MM.1S (cell line): ENCODE measurements around the gene OR2T11.
A peak's percentile ranks its signal among the peaks of the same experiment; 100 is the strongest.

Experiments
- DNase-seq: peaks from one replicate; pipeline ENCODE4 v3.0.0-alpha.2; 2015
- H2AFZ ChIP-seq: fragments of 300-600 bp; sonication (generic); 2 replicates; pipeline ENCODE4 v1.6.0; 2016; ENCODE audit warnings: antibody characterized with exemption, low read length
- H3F3A ChIP-seq: fragments of 300-600 bp; sonication (generic); 2 replicates; pipeline ENCODE4 v1.6.1; 2016; ENCODE audit warnings: mild to moderate bottlenecking, antibody characterized with exemption, low read length, moderate library complexity, mixed read lengths; ENCODE audit not compliant: insufficient read depth
- H3K27ac ChIP-seq: fragments of 300-600 bp; sonication (generic); 2 replicates; pipeline ENCODE4 v1.5.1; 2016; ENCODE audit warnings: mild to moderate bottlenecking, low read length
- H3K27me3 ChIP-seq: fragments of 300-600 bp; sonication (generic); replicated peaks from 2 replicates; pipeline ENCODE4 v1.6.0; 2016; ENCODE audit warnings: low read length; ENCODE audit not compliant: insufficient read depth
- H3K36me3 ChIP-seq: fragments of 300-600 bp; sonication (generic); replicated peaks from 2 replicates; pipeline ENCODE4 v1.6.1; 2016; ENCODE audit warnings: mild to moderate bottlenecking, low read length, mixed read lengths; ENCODE audit not compliant: insufficient read depth
- H3K4me1 ChIP-seq: fragments of 300-600 bp; sonication (generic); 2 replicates; pipeline ENCODE4 v1.6.1; 2016; ENCODE audit warnings: low read length, mixed read lengths
- H3K4me2 ChIP-seq: fragments of 300-600 bp; sonication (generic); 2 replicates; pipeline ENCODE4 v1.6.0; 2016; ENCODE audit warnings: low read depth, low read length
- H3K4me3 ChIP-seq: fragments of 300-600 bp; sonication (generic); 2 replicates; pipeline ENCODE4 v1.5.1; 2016; ENCODE audit warnings: low read length, mixed read lengths
- H3K79me2 ChIP-seq: fragments of 300-600 bp; sonication (generic); 2 replicates; pipeline ENCODE4 v1.6.1; 2016; ENCODE audit warnings: mixed run types, low read length, mixed read lengths
- H3K9ac ChIP-seq: fragments of 300-600 bp; sonication (generic); 2 replicates; pipeline ENCODE4 v1.6.1; 2016; ENCODE audit warnings: low read length, mixed read lengths
- H3K9me2 ChIP-seq: fragments of 300-600 bp; sonication (generic); replicated peaks from 2 replicates; pipeline ENCODE4 v1.6.1; 2016; ENCODE audit warnings: mild to moderate bottlenecking, low read length, mixed read lengths; ENCODE audit not compliant: insufficient read depth
- H3K9me3 ChIP-seq: fragments of 300-600 bp; sonication (generic); replicated peaks from 2 replicates; pipeline ENCODE4 v1.6.1; 2016; ENCODE audit warnings: mild to moderate bottlenecking, low read length, mixed read lengths; ENCODE audit not compliant: insufficient read depth
- H4K20me1 ChIP-seq: fragments of 300-600 bp; sonication (generic); 2 replicates; pipeline ENCODE4 v1.6.1; 2016; ENCODE audit warnings: mild to moderate bottlenecking, low read length, moderate library complexity, mixed read lengths; ENCODE audit not compliant: insufficient read depth
- CTCF ChIP-seq: fragments of 300-600 bp; sonication (generic); IDR thresholded peaks from 2 replicates; pipeline ENCODE4 v1.5.1; 2016; ENCODE audit warnings: antibody characterized with exemption, low read length, mixed read lengths
- EZH2 ChIP-seq: fragments of 300-600 bp; sonication (generic); optimal IDR thresholded peaks from 2 replicates; pipeline ENCODE3; 2017; ENCODE audit warnings: low read depth, mild to moderate bottlenecking, antibody characterized with exemption, low read length, mixed read lengths
- EZH2phosphoT487 ChIP-seq: fragments of 300-600 bp; sonication (generic); IDR thresholded peaks from 2 replicates; pipeline ENCODE4 v1.6.1; 2018; ENCODE audit warnings: antibody characterized with exemption, low read length

OR2T11 gene

GRCh38 chr1:248613742-248614141 lies 21.1 kb downstream of the OR2T11 start:
- Histone ChIP-seq H3K36me3 (no peaks in the 10 kb centered on the region), H3K27me3 (no peaks in the 10 kb centered on the region), H3K4me3 (no peak overlapping the region), H3K4me1 (peaks cover 8% of the 10 kb centered on the region; the same call in 1 of the 2 replicates), H4K20me1 (no peaks in the 10 kb centered on the region), H2AFZ (no peak overlapping the region), H3K79me2 (no peaks in the 10 kb centered on the region), H3K9me2 (no peaks in the 10 kb centered on the region), H3K9me3 (no peaks in the 10 kb centered on the region), H3K27ac (no peak overlapping the region), H3K9ac (no peak overlapping the region), H3F3A (no peaks in the 10 kb centered on the region), H3K4me2 (peak overlapping the region; percentile 13; the same call in 1 of the 2 replicates)
- TF ChIP-seq EZH2phosphoT487 = no peak
- no peak for TF ChIP-seq CTCF
- no peak for TF ChIP-seq EZH2
- DNase-seq = peak; percentile 51

- Histone ChIP-seq H3K9ac (no peak overlapping the region), H3K9me2 (no peaks in the 10 kb centered on the region), H3K9me3 (no peaks in the 10 kb centered on the region), H3K4me3 (no peak overlapping the region), H3K27me3 (no peaks in the 10 kb centered on the region), H3K27ac (no peak overlapping the region), H3K4me2 (no peak overlapping the region), H3F3A (no peaks in the 10 kb centered on the region), H3K79me2 (no peaks in the 10 kb centered on the region), H4K20me1 (no peaks in the 10 kb centered on the region), H3K4me1 (peaks cover 8% of the 10 kb centered on the region; the same call in 1 of the 2 replicates), H2AFZ (no peak overlapping the region), H3K36me3 (no peaks in the 10 kb centered on the region)
- DNase-seq = no peak
- TF ChIP-seq CTCF (no peak), EZH2phosphoT487 (no peak), EZH2 (no peak)
Observed at GRCh38 chr1:248611883-248612414, 22.9 kb downstream of the OR2T11 start.

- H3K9ac ChIP-seq = no peak overlapping the region
- TF ChIP-seq EZH2phosphoT487 (no peak), CTCF (no peak), EZH2 (no peak)
- H3F3A ChIP-seq = no peaks in the 10 kb centered on the region
- H3K9me3 ChIP-seq = no peaks in the 10 kb centered on the region
- DNase-seq = no peak
- no peaks in the 10 kb centered on the region for H3K27me3 ChIP-seq
- no peak overlapping the region for H3K4me3 ChIP-seq
- H3K27ac ChIP-seq = no peak overlapping the region
- no peaks in the 10 kb centered on the region for H3K9me2 ChIP-seq
- H3K79me2 ChIP-seq = no peaks in the 10 kb centered on the region
- H3K4me1 ChIP-seq = peaks cover 8% of the 10 kb centered on the region; the same call in 1 of the 2 replicates
- no peaks in the 10 kb centered on the region for H3K36me3 ChIP-seq
- no peak overlapping the region for H3K4me2 ChIP-seq
- no peak overlapping the region for H2AFZ ChIP-seq
- no peaks in the 10 kb centered on the region for H4K20me1 ChIP-seq
Observed at GRCh38 chr1:248610301-248610700, 24.6 kb downstream of the OR2T11 start.
